Ureter (tissue), 1 donor: ENCODE measurements around the gene DNASE1. TPM values are rescaled to one million over a fixed set of nuclear protein-coding genes. Genes with fewer than 3 reads are reported as not detected.

Experiments
- DNase-seq: peaks from one replicate; pipeline ENCODE4 v3.0.0-alpha.2; 2020; ENCODE audit warnings: low spot score
- total RNA-seq: library from RNA; stranded (reverse); gene quantifications from one replicate; pipeline ENCODE4 v1.2.4, GENCODE V29; 2023
- donor health status: DM: yes; HTN: yes; CAD: no.

The DNASE1 gene
- total RNA-seq, 1 donor from 2014 or later = 18.0 TPM

GRCh38 chr16:3696425-3697218, 42.1 kb downstream of the DNASE1 start:
- no peak for DNase-seq

- no peak for DNase-seq
Measured at GRCh38 chr16:3698941-3699340, 44.5 kb downstream of the DNASE1 start.

DNA sequence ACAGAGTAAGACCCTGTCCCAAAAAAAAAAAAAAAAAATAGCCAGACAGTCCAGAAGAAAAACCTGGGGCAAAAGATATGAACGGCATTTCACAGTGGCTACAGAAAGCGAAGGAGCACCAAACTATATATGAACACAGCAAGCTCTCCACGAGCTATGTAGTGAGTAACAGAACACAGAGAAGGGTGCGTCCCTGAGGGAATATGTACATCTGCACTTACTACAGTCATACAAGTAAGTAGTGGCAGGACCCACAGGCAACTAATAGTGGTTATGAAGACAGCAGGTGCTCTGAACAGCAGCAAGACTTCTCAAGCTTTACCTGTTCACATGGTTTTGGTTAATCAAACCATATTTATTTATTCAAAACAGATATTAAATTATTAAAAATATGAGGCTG, 47.0 kb downstream of the DNASE1 start:
- DNase-seq = no peak

DNA sequence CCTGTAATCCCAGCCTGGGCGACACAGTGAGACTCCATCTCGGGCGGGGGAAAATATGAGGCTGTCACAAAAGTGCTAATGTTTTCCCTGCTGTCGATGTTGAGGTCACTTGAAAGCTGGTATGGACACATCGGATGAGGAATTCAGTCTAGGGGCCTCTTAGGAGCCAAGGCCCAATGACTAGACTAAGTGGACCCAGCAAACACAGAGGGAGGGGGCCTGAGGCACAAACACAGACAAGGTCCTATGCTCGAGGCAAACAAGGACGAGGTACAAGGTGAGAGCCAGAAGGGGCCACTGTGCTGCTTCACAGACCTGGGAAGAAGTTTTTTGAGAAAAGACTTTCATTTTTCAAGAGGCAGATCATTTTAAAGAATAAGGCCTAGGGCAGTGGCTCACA, 47.6 kb downstream of the DNASE1 start:
- no peak for DNase-seq

DNA sequence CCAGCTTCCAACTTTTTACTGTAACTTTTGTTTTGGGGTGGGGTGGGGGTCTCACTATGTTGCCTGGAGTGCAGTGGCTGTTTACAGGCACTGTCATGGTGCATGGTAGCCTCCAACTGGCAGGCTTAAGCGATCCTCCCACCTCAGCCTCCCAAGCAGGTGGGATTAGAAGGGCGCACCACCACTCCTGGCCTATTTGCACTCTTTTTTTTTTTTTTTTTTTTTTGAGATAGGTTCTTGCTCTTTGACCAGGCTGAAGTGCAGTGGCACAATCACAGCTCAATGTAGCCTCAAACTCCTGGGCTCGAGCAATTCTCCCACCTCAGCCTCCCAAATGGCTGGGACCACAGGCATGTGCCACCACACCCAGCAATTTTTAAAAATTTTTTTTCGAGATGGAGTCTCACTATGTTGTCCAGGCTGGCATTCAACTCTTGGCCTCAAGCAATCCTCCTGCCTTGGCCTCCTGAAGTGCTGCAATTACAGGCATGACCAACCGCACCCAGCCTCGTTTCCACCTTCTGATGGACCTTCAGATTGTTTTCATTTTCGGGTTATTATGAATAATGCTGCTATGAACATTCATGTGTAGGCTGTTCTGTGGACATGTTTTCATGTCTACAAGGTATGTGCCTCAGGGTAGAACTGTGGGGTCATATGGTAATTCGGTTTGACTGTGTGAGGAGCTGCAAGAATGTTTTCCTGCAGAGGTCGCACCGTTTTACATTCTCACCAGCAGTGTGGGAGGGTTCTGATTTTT, 51.9 kb downstream of the DNASE1 start:
- no peak for DNase-seq

Other genes starting within 250 kb of the DNASE1 start
- gene ZNF597, start 211.2 kb upstream of the DNASE1 start, total RNA-seq = 4.8 TPM
- 54.4 TPM for gene NAA60, start 211.0 kb upstream of the DNASE1 start, total RNA-seq
- not detected for gene C16orf90, start 159.2 kb upstream of the DNASE1 start, total RNA-seq
- 34.3 TPM for gene CLUAP1, start 153.7 kb upstream of the DNASE1 start, total RNA-seq
- gene NLRC3, start 77.3 kb upstream of the DNASE1 start, total RNA-seq = 3.0 TPM
- gene SLX4, start 43.1 kb upstream of the DNASE1 start, total RNA-seq = 5.8 TPM
- 156 TPM for gene TRAP1, start 62.8 kb downstream of the DNASE1 start, total RNA-seq
- 104 TPM for gene CREBBP, start 226.0 kb downstream of the DNASE1 start, total RNA-seq